Upper lobe of right lung (tissue), 1 donor: ENCODE data around the gene ZNF511. TPM values are rescaled to one million over a fixed set of nuclear protein-coding genes. Genes with fewer than 3 reads are reported as not detected.

Source experiments
- ATAC-seq: fragments of 200-7000 bp; cut with Tn5 transposase; one replicate; pipeline ENCODE4 v1.9.1; 2020; ENCODE audit warnings: mild to moderate bottlenecking, moderate library complexity
- DNase-seq: peaks from one replicate; pipeline ENCODE4 v3.0.0-alpha.2; 2020
- H3K27ac ChIP-seq: fragments of 200-600 bp; one replicate; pipeline ENCODE4 v1.8.0; 2022
- H3K27me3 ChIP-seq: fragments of 200-600 bp; one replicate; pipeline ENCODE4 v1.8.0; 2022; ENCODE audit warnings: mild to moderate bottlenecking
- H3K36me3 ChIP-seq: fragments of 200-600 bp; one replicate; pipeline ENCODE4 v1.8.0; 2022
- H3K4me1 ChIP-seq: fragments of 200-600 bp; one replicate; pipeline ENCODE4 v1.8.0; 2022
- H3K4me3 ChIP-seq: fragments of 200-600 bp; one replicate; pipeline ENCODE4 v1.8.0; 2022; ENCODE audit warnings: mild to moderate bottlenecking
- H3K9me3 ChIP-seq: fragments of 200-600 bp; one replicate; pipeline ENCODE4 v1.8.0; 2022
- intact Hi-C: fragments of 100-400 bp; cut with DNase I; formaldehyde crosslinking; loops from one replicate; pipeline ENCODE4 v1.11.0; 2022
- total RNA-seq: library from RNA; stranded (reverse); fragmentation: NEBNext Ultra II Directional; extraction: Animal tissue kit (Norgen Biotek cat#: 25700); gene quantifications from one replicate; pipeline ENCODE4 v1.2.1, GENCODE V29; 2021
- TF ChIP-seq, protein P1 (sequence below): fragments of 200-600 bp; IDR thresholded peaks from one replicate; pipeline ENCODE4 v1.8.0; 2022; ENCODE audit warnings: antibody characterized with exemption
- donor health status: DM: no; HTN: yes; CAD: no; lungs with severe emphysema.

Gene ZNF511
- total RNA-seq, 1 donor from 2014 or later: 42.8 TPM

DNA sequence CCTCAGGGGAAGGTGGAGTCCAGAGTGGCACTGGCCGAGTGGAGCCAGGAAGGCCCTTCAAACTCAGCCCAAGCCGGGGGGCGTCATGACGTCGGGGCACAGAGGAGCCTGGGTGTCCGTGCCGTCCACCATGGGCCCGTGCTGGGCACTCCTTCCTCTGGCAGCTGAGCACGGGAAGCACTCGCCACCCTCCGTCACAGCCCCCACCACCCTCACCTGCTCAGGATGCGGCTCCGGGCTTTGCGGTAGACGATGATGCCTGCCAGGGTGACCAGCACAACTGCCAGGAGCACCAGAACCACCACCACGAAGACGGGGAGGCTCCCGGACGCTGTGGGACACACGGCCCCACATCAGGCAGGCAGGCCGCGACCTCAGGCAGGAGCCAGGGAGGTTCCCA lies 40.2 kb upstream of the ZNF511 start:
- H3K9me3 ChIP-seq: no peaks in the 10 kb centered on the region
- no peak overlapping the region for H3K27ac ChIP-seq
- TF ChIP-seq, protein P1, sequence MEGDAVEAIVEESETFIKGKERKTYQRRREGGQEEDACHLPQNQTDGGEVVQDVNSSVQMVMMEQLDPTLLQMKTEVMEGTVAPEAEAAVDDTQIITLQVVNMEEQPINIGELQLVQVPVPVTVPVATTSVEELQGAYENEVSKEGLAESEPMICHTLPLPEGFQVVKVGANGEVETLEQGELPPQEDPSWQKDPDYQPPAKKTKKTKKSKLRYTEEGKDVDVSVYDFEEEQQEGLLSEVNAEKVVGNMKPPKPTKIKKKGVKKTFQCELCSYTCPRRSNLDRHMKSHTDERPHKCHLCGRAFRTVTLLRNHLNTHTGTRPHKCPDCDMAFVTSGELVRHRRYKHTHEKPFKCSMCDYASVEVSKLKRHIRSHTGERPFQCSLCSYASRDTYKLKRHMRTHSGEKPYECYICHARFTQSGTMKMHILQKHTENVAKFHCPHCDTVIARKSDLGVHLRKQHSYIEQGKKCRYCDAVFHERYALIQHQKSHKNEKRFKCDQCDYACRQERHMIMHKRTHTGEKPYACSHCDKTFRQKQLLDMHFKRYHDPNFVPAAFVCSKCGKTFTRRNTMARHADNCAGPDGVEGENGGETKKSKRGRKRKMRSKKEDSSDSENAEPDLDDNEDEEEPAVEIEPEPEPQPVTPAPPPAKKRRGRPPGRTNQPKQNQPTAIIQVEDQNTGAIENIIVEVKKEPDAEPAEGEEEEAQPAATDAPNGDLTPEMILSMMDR: no peak
- H3K36me3 ChIP-seq: no peaks in the 10 kb centered on the region
- intact Hi-C loops: no loop called here
- peaks cover 3% of the 10 kb centered on the region for H3K4me1 ChIP-seq
- H3K27me3 ChIP-seq: no peaks in the 10 kb centered on the region
- ATAC-seq: no peak
- H3K4me3 ChIP-seq: no peak overlapping the region
- no peak for DNase-seq

DNA sequence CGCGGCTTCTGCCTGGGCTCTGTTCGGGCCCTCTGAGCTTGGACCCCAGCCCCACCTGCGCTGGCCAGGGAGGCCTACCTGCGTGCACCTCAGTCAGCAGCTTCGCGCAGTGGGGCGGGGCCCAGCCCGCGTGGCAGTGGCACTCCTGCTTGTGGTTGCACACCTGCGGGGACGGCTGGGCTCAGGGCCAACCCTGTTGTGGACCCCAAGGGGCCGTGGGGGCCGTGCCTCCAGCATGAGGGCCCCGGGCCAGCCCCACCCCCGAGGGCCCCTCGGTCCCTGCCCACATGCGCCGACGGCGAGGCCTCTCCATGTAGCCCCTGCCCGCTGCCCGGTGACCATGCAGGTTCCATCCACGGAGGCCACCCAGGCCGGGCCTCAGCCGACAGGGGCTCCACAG lies 39.3 kb upstream of the ZNF511 start:
- H3K36me3 ChIP-seq: no peaks in the 10 kb centered on the region
- H3K9me3 ChIP-seq: no peaks in the 10 kb centered on the region
- ATAC-seq: no peak
- H3K4me1 ChIP-seq: no peaks in the 10 kb centered on the region
- TF ChIP-seq, protein P1: no peak
- H3K27ac ChIP-seq: no peak overlapping the region
- DNase-seq: no peak
- intact Hi-C loops: no loop called here
- H3K27me3 ChIP-seq: no peaks in the 10 kb centered on the region
- no peak overlapping the region for H3K4me3 ChIP-seq

GRCh38 chr10:133270204-133270603 lies 38.5 kb upstream of the ZNF511 start:
- H3K36me3 ChIP-seq: no peaks in the 10 kb centered on the region
- peaks cover 6% of the 10 kb centered on the region for H3K4me1 ChIP-seq
- no peak overlapping the region for H3K4me3 ChIP-seq
- no peak overlapping the region for H3K27ac ChIP-seq
- H3K9me3 ChIP-seq: no peaks in the 10 kb centered on the region
- intact Hi-C loops: no loop called here
- ATAC-seq (no peak), DNase-seq (no peak)
- TF ChIP-seq, protein P1: no peak
- no peaks in the 10 kb centered on the region for H3K27me3 ChIP-seq

GRCh38 chr10:133270773-133271297 lies 37.9 kb upstream of the ZNF511 start:
- TF ChIP-seq, protein P1: no peak
- intact Hi-C loops: no loop called here
- H3K27ac ChIP-seq: no peak overlapping the region
- no peak for DNase-seq
- no peak overlapping the region for H3K4me3 ChIP-seq
- H3K36me3 ChIP-seq: no peaks in the 10 kb centered on the region
- ATAC-seq: no peak
- no peaks in the 10 kb centered on the region for H3K27me3 ChIP-seq
- peaks cover 7% of the 10 kb centered on the region for H3K4me1 ChIP-seq
- no peaks in the 10 kb centered on the region for H3K9me3 ChIP-seq

- H3K36me3 ChIP-seq: no peaks in the 10 kb centered on the region
- H3K27ac ChIP-seq: no peak overlapping the region
- H3K9me3 ChIP-seq: no peaks in the 10 kb centered on the region
- H3K4me1 ChIP-seq: peaks cover 12% of the 10 kb centered on the region
- intact Hi-C loops: no loop called here
- peaks cover 5% of the 10 kb centered on the region for H3K27me3 ChIP-seq
- TF ChIP-seq, protein P1: no peak
- H3K4me3 ChIP-seq: no peak overlapping the region
- ATAC-seq: no peak
- DNase-seq: no peak
Measured at GRCh38 chr10:133271521-133272300, 37.0 kb upstream of the ZNF511 start.
